ENCODE results near the gene GPHA2. TPM values are rescaled to one million over a fixed set of nuclear protein-coding genes. Genes with fewer than 3 reads are reported as not detected.

The GPHA2 gene
- total and polyA plus RNA-seq, 2 of the 13 experiments (the other 11 are each of a cell fraction or from before 2014, with no cell fraction given): 13.0 to 19.1 TPM

GRCh38 chr11:64887757-64888405 lies 47.8 kb downstream of the GPHA2 start (continued):
- TF ChIP-seq CHCHD3 (CRISPR knock-in tag; IDR thresholded peaks at IDR 0.05) (no peak), THRA (CRISPR knock-in tag; IDR thresholded peaks at IDR 0.05; ENCODE audit: borderline replicate concordance) (0 out of 2 replicates have a peak, but pooled peaks have one; percentile 34), ZNF615 (CRISPR knock-in tag; IDR thresholded peaks at IDR 0.05; ENCODE audit: borderline replicate concordance) (0 out of 2 replicates have a peak, but pooled peaks have one; percentile 15), ZMAT3 (CRISPR knock-in tag; conservative IDR thresholded peaks at IDR 0.05) (peak; percentile 78; the same call in 1 of the 2 replicates), ATM (IDR thresholded peaks at IDR 0.05; ENCODE audit: borderline replicate concordance) (no peak), ZNF547 (CRISPR knock-in tag; IDR thresholded peaks at IDR 0.05) (peak; percentile 21; the same call in 1 of the 2 replicates), ZFP90 (CRISPR knock-in tag; IDR thresholded peaks at IDR 0.05; ENCODE audit: borderline replicate concordance) (0 out of 2 replicates have a peak, but pooled peaks have one; percentile 66), DBP (CRISPR knock-in tag; IDR thresholded peaks at IDR 0.05; ENCODE audit: not compliant biosample characterization) (no peak), CREM (IDR thresholded peaks at IDR 0.05) (0 out of 2 replicates have a peak, but pooled peaks have one; percentile 27), CREM (CRISPR knock-in tag; IDR thresholded peaks at IDR 0.05) (no peak), ZBTB10 (CRISPR knock-in tag; IDR thresholded peaks at IDR 0.05; ENCODE audit: borderline replicate concordance) (0 out of 2 replicates have a peak, but pooled peaks have one; percentile 42), TBX2 (CRISPR knock-in tag; IDR thresholded peaks at IDR 0.05; ENCODE audit: borderline replicate concordance) (peak; percentile 44; the same call in 1 of the 2 replicates), HMG20A (CRISPR knock-in tag; IDR thresholded peaks at IDR 0.05; ENCODE audit: borderline replicate concordance) (no peak), ZNF777 (CRISPR knock-in tag; IDR thresholded peaks at IDR 0.05) (peak; percentile 35; the same call in 1 of the 2 replicates), ZSCAN30 (CRISPR knock-in tag; IDR thresholded peaks at IDR 0.05) (no peak), ZBTB7B (CRISPR knock-in tag; IDR thresholded peaks at IDR 0.05) (no peak; the same call in 1 of the 2 replicates), HNF4A (CRISPR knock-in tag; IDR thresholded peaks at IDR 0.05) (0 out of 2 replicates have a peak, but pooled peaks have one; percentile 28), NR1H2 (CRISPR knock-in tag; IDR thresholded peaks at IDR 0.05; ENCODE audit: borderline replicate concordance, low read depth) (peak; percentile 32; the same call in 1 of the 2 replicates), THAP11 (CRISPR knock-in tag; IDR thresholded peaks at IDR 0.05) (peak; percentile 44)
- TF ChIP-seq, protein P1, sequence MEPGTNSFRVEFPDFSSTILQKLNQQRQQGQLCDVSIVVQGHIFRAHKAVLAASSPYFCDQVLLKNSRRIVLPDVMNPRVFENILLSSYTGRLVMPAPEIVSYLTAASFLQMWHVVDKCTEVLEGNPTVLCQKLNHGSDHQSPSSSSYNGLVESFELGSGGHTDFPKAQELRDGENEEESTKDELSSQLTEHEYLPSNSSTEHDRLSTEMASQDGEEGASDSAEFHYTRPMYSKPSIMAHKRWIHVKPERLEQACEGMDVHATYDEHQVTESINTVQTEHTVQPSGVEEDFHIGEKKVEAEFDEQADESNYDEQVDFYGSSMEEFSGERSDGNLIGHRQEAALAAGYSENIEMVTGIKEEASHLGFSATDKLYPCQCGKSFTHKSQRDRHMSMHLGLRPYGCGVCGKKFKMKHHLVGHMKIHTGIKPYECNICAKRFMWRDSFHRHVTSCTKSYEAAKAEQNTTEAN (CRISPR knock-in tag; conservative IDR thresholded peaks at IDR 0.05): 0 out of 2 replicates have a peak, but pooled peaks have one; percentile 44
- TF ChIP-seq, protein P2, sequence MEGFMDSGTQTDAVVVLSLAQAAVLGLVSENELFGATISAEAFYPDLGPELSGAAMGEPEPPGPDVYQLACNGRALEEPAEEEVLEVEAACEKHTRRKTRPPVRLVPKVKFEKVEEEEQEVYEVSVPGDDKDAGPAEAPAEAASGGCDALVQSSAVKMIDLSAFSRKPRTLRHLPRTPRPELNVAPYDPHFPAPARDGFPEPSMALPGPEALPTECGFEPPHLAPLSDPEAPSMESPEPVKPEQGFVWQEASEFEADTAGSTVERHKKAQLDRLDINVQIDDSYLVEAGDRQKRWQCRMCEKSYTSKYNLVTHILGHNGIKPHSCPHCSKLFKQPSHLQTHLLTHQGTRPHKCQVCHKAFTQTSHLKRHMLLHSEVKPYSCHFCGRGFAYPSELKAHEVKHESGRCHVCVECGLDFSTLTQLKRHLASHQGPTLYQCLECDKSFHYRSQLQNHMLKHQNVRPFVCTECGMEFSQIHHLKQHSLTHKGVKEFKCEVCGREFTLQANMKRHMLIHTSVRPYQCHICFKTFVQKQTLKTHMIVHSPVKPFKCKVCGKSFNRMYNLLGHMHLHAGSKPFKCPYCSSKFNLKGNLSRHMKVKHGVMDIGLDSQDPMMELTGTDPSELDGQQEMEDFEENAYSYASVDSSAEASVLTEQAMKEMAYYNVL (CRISPR knock-in tag; IDR thresholded peaks at IDR 0.05; ENCODE audit: borderline replicate concordance): peak; percentile 47; the same call in 1 of the 2 replicates

Measured in HepG2 (cell line).